ENCODE data around the gene KCNH5. TPM values are rescaled to one million over a fixed set of nuclear protein-coding genes. Genes with fewer than 3 reads are reported as not detected.
"Not testable (repeated sequence)": the region's sequence is repeated elsewhere in the genome, so short reads cannot be mapped to it uniquely, and the experiment has no call there.

KCNH5 gene
- total RNA-seq, 3 donors from 2014 or later (not counting 1 experiment from before 2014, with no cell fraction given), result not detected

DNA sequence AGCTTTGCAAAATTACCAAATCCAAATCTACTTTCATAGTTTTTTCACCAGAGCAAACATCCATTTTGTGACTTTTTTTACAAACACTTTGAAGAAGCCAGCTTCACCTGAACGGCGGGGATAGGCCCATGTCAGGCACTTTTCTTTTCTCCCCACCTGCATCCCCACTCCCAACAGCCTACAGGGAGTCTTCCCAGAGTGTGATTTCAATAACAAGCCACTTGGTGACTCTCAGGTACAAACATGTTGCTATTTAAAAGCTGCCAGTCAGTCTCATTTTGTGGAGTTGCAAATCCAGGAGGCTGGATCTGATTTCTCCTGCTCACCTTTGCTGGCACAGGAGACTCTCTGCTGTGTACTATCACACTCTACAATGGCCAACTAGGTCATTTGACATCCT, 285.5 kb downstream of the KCNH5 start:
- ATAC-seq (no peak), DNase-seq (no peak)
- Histone ChIP-seq H3K4me3 (ENCODE audit: low read length) (no peak overlapping the region), H3K27me3 (ENCODE audit: control insufficient read depth, insufficient read depth, low read length) (no peaks in the 10 kb centered on the region), H3K27ac (ENCODE audit: low read length) (no peak overlapping the region), H3K36me3 (ENCODE audit: control insufficient read depth, insufficient read depth, low read length) (no peaks in the 10 kb centered on the region), H3K9me3 (ENCODE audit: control insufficient read depth, insufficient read depth, low read length) (no peaks in the 10 kb centered on the region), H3K4me1 (ENCODE audit: control insufficient read depth, insufficient read depth, low read length) (no peaks in the 10 kb centered on the region)
- no peaks in the 10 kb centered on the region for H3K27me3 Mint-ChIP-seq (ENCODE audit: low read depth in 2 of 2)
- H3K36me3 Mint-ChIP-seq, result peaks cover 9% of the 10 kb centered on the region
- H3K4me1 Mint-ChIP-seq, result no peaks in the 10 kb centered on the region
- 59% methylated on average over 2 of the region's 2 CpGs for WGBS (ENCODE audit: insufficient coverage)
- peaks cover 14 to 20% of the 10 kb centered on the region in 2 donors for H3K9me3 Mint-ChIP-seq
- H3K4me3 Mint-ChIP-seq, result no peak overlapping the region
- intact Hi-C loops (cut with micrococcal nuclease), result no loop called here
- TF ChIP-seq, protein P1, sequence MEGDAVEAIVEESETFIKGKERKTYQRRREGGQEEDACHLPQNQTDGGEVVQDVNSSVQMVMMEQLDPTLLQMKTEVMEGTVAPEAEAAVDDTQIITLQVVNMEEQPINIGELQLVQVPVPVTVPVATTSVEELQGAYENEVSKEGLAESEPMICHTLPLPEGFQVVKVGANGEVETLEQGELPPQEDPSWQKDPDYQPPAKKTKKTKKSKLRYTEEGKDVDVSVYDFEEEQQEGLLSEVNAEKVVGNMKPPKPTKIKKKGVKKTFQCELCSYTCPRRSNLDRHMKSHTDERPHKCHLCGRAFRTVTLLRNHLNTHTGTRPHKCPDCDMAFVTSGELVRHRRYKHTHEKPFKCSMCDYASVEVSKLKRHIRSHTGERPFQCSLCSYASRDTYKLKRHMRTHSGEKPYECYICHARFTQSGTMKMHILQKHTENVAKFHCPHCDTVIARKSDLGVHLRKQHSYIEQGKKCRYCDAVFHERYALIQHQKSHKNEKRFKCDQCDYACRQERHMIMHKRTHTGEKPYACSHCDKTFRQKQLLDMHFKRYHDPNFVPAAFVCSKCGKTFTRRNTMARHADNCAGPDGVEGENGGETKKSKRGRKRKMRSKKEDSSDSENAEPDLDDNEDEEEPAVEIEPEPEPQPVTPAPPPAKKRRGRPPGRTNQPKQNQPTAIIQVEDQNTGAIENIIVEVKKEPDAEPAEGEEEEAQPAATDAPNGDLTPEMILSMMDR (IDR thresholded peaks at IDR 0.05), result no peak
- H3K27ac Mint-ChIP-seq, result no peak overlapping the region

DNA sequence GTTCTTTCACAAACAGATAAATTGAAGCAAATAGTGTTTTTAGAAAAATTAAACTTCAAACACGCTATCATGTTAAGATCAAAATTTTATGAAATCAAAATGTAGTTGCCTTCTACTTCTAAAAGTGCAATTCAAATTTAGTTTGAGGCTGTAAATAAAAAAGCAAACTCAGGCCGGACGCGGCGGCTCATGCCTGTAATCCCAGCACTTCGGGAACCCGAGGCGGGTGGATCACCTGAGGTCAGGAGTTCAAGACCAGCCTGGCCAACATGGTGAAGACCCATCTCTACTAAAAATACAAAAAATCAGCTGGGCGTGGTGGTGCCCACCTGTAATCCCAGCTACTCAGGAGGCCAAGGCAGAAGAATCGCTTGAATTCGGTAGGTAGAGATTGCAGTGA, 298.4 kb downstream of the KCNH5 start:
- H3K4me3 ChIP-seq (ENCODE audit: low read length); H3K36me3 ChIP-seq (ENCODE audit: control insufficient read depth, insufficient read depth, low read length); H3K9me3 Mint-ChIP-seq; H3K4me3 Mint-ChIP-seq; DNase-seq; intact Hi-C loops (cut with micrococcal nuclease); H3K9me3 ChIP-seq (ENCODE audit: control insufficient read depth, insufficient read depth, low read length); H3K27ac Mint-ChIP-seq; H3K27ac ChIP-seq (ENCODE audit: low read length); H3K27me3 ChIP-seq (ENCODE audit: control insufficient read depth, insufficient read depth, low read length); H3K4me1 Mint-ChIP-seq; H3K27me3 Mint-ChIP-seq (ENCODE audit: low read depth in 2 of 2); ATAC-seq; H3K4me1 ChIP-seq (ENCODE audit: control insufficient read depth, insufficient read depth, low read length); H3K36me3 Mint-ChIP-seq: not testable (repeated sequence)
- WGBS (ENCODE audit: insufficient coverage), result 95% methylated on average over 11 of the region's 11 CpGs

DNA sequence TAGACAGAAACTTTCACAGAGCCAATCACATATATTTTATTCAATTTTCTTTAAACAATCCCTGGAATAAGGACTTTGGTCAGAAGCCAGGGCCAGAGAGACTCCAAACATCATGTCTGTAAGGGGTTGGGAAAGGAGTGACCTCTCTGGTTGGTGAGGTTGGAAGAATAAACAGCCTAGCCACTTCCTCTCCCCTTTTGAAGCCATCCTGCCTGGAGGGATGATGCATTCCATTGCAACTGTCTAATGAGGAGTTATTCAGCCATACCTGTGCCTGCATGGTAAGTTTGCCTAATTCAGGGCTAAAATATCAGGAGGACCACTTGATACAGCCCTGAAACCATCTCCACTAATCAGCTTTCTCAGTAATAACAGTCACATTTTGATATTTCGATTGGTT, 299.8 kb downstream of the KCNH5 start:
- no peak overlapping the region for H3K27ac Mint-ChIP-seq
- intact Hi-C loops (cut with micrococcal nuclease), result no loop called here
- peaks cover 3 to 6% of the 10 kb centered on the region in 2 donors for H3K9me3 Mint-ChIP-seq
- DNase-seq, result no peak
- H3K4me3 Mint-ChIP-seq, result no peak overlapping the region
- H3K4me1 Mint-ChIP-seq, result no peaks in the 10 kb centered on the region
- Histone ChIP-seq H3K36me3 (ENCODE audit: control insufficient read depth, insufficient read depth, low read length) (no peaks in the 10 kb centered on the region), H3K27me3 (ENCODE audit: control insufficient read depth, insufficient read depth, low read length) (no peaks in the 10 kb centered on the region), H3K27ac (ENCODE audit: low read length) (no peak overlapping the region), H3K9me3 (ENCODE audit: control insufficient read depth, insufficient read depth, low read length) (no peaks in the 10 kb centered on the region), H3K4me3 (ENCODE audit: low read length) (no peak overlapping the region), H3K4me1 (ENCODE audit: control insufficient read depth, insufficient read depth, low read length) (no peaks in the 10 kb centered on the region)
- H3K36me3 Mint-ChIP-seq, result no peaks in the 10 kb centered on the region
- ATAC-seq, result no peak
- TF ChIP-seq, protein P1 (IDR thresholded peaks at IDR 0.05), result no peak
- 78% methylated on average over 1 of the region's 1 CpG for WGBS (ENCODE audit: insufficient coverage)
- no peaks in the 10 kb centered on the region for H3K27me3 Mint-ChIP-seq (ENCODE audit: low read depth in 2 of 2)

DNA sequence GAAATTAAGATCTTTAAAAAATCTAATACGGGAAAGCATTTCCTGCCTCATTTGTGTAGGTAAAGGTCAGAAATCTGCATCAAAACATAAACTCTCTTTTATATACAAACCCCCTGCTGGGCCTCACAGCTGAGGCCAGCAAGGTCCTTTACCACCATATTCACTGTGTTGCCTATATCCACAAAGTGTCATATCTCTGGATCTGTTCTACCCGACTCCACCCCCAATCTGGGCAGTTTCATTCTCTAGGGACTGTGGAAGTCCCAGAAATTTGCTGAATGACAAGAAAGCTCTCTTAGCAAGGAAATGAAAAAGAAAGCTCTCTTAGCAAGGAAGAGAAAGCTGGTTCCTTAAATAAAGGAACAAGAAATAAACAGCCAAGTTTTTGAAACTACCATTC, 301.7 kb downstream of the KCNH5 start:
- intact Hi-C loops (cut with micrococcal nuclease), result no loop called here
- 69% methylated on average over 2 of the region's 2 CpGs for WGBS (ENCODE audit: insufficient coverage)
- Histone ChIP-seq H3K27ac (ENCODE audit: low read length) (no peak overlapping the region), H3K9me3 (ENCODE audit: control insufficient read depth, insufficient read depth, low read length) (no peaks in the 10 kb centered on the region), H3K27me3 (ENCODE audit: control insufficient read depth, insufficient read depth, low read length) (no peaks in the 10 kb centered on the region), H3K4me3 (ENCODE audit: low read length) (no peak overlapping the region), H3K36me3 (ENCODE audit: control insufficient read depth, insufficient read depth, low read length) (no peaks in the 10 kb centered on the region), H3K4me1 (ENCODE audit: control insufficient read depth, insufficient read depth, low read length) (no peaks in the 10 kb centered on the region)
- no peak overlapping the region for H3K27ac Mint-ChIP-seq
- H3K4me3 Mint-ChIP-seq, result no peak overlapping the region
- ATAC-seq, result no peak
- TF ChIP-seq, protein P1 (IDR thresholded peaks at IDR 0.05), result no peak
- peaks cover 4 to 7% of the 10 kb centered on the region in 2 donors for H3K9me3 Mint-ChIP-seq
- H3K27me3 Mint-ChIP-seq (ENCODE audit: low read depth in 2 of 2), result no peaks in the 10 kb centered on the region
- DNase-seq, result no peak
- no peaks in the 10 kb centered on the region for H3K4me1 Mint-ChIP-seq
- no peaks in the 10 kb centered on the region for H3K36me3 Mint-ChIP-seq
